DMS 273 (cell line): ENCODE data around the gene LRRN3.

Source experiments
- DNase-seq: peaks from one replicate; lab custom pipeline; 2025; ENCODE audit not compliant: unreplicated experiment; lab: John Stamatoyannopoulos, UW

Gene LRRN3

GRCh38 chr7:111076205-111076604 lies 14.7 kb upstream of the LRRN3 start:
- DNase-seq, result no peak

GRCh38 chr7:111077001-111077400 lies 13.9 kb upstream of the LRRN3 start:
- no peak for DNase-seq

- no peak for DNase-seq
Observed at GRCh38 chr7:111080495-111081105, 10.3 kb upstream of the LRRN3 start.

GRCh38 chr7:111081546-111082267 lies 9.2 kb upstream of the LRRN3 start:
- DNase-seq, result no peak

- no peak for DNase-seq
Observed at GRCh38 chr7:111082351-111082750, 8.6 kb upstream of the LRRN3 start.

GRCh38 chr7:111083413-111083812 lies 7.5 kb upstream of the LRRN3 start:
- DNase-seq, result no peak

GRCh38 chr7:111085356-111085755 lies 5.6 kb upstream of the LRRN3 start:
- DNase-seq, result no peak

- DNase-seq, result no peak
Observed at GRCh38 chr7:111086532-111086931, 4.4 kb upstream of the LRRN3 start.

GRCh38 chr7:111088328-111088727 lies 2.6 kb upstream of the LRRN3 start:
- no peak for DNase-seq

GRCh38 chr7:111089822-111090426 lies 1.0 kb upstream of the LRRN3 start:
- DNase-seq, result peak; percentile 83

- DNase-seq, result peak; percentile 69
Observed at GRCh38 chr7:111091593-111092358, 849 bp downstream of the LRRN3 start.

- peak; percentile 24 for DNase-seq
Observed at GRCh38 chr7:111092406-111093236, 1.7 kb downstream of the LRRN3 start.

- DNase-seq, result no peak
Observed at GRCh38 chr7:111093496-111093895, 2.6 kb downstream of the LRRN3 start.

GRCh38 chr7:111094419-111094818 lies 3.5 kb downstream of the LRRN3 start:
- DNase-seq, result no peak

GRCh38 chr7:111096997-111097396 lies 6.1 kb downstream of the LRRN3 start:
- no peak for DNase-seq

GRCh38 chr7:111098011-111098925 lies 7.3 kb downstream of the LRRN3 start:
- peak; percentile 77 for DNase-seq

- DNase-seq, result no peak
Observed at GRCh38 chr7:111098926-111099250, 8.0 kb downstream of the LRRN3 start.

- DNase-seq, result no peak
Observed at GRCh38 chr7:111101856-111102646, 11.1 kb downstream of the LRRN3 start.

GRCh38 chr7:111103136-111103535 lies 12.2 kb downstream of the LRRN3 start:
- DNase-seq, result no peak
